SIG-M5 treated with dmso at 0.1 percent for 504 hours (cell line): ENCODE data around the gene DLGAP4.

ENCODE experiments used
- DNase-seq: peaks from one replicate; lab custom pipeline; 2025; ENCODE audit not compliant: unreplicated experiment; lab: John Stamatoyannopoulos, UW

DLGAP4 gene

DNA sequence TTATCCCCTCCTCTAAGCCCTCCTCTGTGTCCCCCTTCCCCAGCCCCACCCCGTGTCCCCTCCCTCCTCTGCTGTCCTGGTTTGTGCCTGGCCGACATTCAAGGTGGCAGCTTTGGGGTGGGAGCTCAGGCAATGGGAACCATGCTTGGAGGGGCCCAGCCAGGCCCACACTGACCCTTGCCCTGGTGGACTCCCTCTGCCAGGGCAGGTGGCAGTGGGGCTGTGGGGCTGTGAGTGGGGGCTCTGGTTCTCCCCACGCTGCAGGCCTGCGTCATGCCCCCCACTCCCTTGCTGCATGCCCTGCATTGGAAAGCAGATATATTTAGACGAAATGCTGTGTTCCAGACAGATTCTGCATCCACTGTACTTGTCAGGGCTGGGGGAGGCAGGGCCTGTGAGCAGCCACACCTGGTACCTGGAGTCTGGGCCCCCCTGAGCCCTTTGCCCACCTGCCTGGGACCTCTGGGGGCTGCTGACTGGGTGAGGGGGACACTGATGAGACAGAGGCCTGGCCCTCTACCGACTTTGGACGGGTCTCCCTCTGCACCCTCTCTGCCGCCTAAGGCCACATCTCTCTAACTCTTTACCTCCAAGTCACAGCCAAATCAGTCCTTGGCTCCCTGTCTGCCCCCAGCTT, 14.2 kb downstream of the DLGAP4 start:
- DNase-seq, result no peak

- no peak for DNase-seq
These were observed 15.0 kb downstream of the DLGAP4 start for GRCh38 chr20:36320898-36321695.

- no peak for DNase-seq
These were observed 16.0 kb downstream of the DLGAP4 start for GRCh38 chr20:36322131-36322530.

DNA sequence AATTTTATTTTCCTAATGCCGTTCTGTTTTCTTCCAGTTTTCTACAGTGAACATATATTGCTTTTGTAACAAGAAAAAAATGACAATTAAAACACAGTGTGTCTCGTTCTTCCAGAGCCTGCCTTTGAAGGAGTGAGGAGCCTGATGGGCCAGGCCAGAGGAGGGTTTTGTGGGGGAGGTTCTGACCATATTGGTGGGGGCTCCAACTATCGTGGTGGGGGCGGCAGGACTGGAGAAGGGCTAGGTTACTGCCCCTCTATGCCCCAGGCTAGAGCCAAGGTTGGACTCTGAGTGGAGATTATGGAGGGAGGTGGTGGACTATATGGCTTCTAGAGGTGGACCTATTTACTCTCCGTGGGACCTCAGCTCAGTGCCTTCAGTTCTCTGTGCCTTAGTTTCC, 24.0 kb downstream of the DLGAP4 start:
- no peak for DNase-seq

DNA sequence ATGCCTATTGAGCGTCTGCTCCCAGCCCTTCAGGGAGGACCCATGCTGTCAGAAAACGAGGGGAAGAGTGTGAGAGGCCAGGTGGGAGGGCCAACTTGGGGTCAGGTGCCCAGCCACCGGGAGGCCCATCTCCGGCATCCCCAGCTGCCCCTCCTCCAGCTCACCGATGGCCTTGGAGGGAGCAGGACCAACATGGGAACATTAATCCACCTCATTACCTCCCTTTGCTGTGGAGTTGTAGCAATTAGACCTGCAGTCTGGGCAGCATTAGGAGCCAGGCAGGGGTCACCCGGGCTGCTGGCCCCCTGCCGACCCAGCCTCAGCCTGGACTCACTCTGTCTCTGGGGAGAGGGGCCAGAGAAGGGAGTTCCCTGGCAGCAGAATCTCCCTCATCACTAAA, 25.1 kb downstream of the DLGAP4 start:
- no peak for DNase-seq

- DNase-seq, result no peak
These were observed 27.7 kb downstream of the DLGAP4 start for GRCh38 chr20:36333841-36334240.

DNA sequence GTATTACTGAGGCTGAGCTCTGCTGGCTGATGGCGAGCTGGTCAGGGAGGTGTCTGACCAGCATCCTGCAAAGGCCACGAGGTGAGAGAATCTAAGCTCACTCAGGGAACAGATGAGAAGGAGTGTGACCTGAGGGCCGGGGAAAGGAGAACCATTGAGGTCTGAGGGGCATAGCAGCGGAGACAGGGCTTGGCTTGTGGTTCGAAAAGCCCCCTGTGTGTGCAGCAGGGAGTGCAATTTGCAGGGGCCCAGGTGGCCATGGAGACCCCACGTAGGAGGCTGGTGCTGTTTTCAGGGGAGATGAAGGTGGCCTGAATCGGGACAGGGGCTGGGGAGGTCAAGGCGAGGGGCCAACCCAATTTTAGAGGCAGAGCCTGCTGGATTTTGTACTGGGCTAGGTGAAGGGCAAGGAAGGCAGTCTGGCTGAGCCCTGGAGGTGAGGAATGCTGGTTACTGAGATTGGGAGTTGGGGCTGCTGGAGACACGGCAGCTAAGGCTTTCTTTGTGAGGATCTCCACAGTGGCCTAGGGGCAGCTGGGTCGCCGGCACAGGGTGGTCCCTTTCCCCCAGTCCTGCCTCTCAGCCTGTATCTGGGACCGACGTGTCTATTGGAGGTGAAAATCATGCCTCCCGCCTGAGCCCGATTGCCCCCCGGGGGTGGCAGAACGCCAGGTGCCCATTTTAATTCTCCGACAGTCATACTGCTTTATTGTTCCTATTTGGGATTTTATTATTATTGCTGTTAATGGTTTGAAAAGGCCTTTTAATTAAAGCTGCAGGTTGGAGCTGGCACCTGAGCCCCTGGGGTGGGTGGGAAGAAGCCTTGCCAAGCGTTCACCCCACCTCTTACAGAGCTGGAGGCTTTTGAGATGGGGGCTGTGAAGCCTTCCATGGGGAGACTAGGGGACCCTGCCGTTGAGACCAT, 28.4 kb downstream of the DLGAP4 start:
- no peak for DNase-seq

GRCh38 chr20:36335206-36335870, 29.2 kb downstream of the DLGAP4 start:
- DNase-seq, result no peak

GRCh38 chr20:36336204-36336603, 30.1 kb downstream of the DLGAP4 start:
- no peak for DNase-seq

DNA sequence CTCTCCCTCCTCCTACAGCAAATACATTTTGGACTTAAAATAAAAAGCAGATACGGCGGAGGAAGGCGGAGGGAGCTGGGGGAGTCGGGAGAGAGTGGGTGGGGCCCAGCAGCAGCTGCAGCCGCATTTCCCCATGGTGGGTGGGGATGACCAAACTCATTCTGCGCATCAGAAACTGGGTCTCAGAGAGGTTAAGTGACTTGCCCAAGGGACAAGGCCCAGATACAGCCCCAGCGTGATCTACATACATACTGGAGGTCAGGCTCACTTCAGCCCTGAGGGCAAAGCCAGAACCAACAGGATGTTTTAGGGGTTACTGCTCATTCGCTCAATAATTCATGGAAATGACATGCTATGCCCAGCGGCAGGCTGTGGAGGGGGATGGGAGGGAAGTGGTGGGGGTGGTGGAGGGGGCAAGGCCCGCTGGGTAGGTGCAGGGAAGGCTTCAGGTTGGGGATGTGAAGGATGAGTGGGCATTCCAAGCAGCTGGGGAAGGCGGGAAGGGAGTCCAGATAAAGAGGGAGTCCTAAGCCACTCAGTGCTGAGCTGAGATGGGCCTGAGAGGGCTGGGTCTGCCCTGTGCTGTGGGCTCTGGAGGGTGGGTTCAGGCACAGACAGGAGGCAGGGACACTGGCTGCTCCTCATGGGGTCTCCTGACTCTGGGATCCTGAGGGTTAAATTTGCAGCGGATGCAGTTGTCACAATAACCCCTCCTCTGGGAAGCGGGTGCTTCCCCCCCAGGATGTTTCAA, 31.0 kb downstream of the DLGAP4 start:
- no peak for DNase-seq

DNA sequence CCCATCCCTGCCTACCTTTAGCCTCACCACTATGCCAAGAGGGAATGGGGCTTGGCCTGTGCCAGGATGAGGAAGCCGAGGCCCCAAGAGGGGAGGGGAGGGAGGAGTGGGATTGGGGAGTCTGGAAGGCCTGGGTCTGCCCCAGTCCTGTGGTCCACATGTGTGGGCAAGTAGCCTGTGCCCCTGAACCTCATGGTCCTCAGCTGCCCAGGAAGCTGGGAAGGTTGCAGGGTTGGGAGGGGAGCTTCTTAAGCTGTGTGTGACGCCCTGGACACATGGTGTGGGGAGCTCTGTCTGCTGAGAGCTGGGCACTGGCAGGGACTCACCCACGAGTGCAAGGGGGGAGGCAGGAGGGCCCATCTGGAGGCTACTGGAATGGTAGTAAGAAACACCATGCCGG, 31.7 kb downstream of the DLGAP4 start:
- DNase-seq, result no peak

GRCh38 chr20:36339646-36340592, 33.8 kb downstream of the DLGAP4 start:
- no peak for DNase-seq

DNA sequence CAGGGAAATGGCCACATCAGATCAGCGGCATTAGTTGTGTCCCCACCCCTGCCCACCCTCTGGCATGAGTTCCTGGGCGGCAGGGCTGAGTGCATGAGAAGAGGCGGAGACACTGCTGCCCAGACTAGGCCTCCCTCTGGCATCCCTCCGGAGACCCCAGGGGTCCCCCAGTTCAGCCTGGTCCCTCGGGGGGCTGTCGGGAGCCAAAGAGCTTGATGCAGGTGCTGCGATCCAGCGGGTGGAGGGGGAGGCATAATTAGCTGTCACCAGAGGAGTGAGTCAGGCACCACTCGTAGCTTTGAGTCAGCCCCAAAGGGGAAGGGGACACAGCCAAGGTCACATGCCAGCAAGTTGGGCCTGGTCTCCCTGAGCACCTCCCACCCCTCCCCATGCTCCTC, 34.5 kb downstream of the DLGAP4 start:
- DNase-seq, result no peak

DNA sequence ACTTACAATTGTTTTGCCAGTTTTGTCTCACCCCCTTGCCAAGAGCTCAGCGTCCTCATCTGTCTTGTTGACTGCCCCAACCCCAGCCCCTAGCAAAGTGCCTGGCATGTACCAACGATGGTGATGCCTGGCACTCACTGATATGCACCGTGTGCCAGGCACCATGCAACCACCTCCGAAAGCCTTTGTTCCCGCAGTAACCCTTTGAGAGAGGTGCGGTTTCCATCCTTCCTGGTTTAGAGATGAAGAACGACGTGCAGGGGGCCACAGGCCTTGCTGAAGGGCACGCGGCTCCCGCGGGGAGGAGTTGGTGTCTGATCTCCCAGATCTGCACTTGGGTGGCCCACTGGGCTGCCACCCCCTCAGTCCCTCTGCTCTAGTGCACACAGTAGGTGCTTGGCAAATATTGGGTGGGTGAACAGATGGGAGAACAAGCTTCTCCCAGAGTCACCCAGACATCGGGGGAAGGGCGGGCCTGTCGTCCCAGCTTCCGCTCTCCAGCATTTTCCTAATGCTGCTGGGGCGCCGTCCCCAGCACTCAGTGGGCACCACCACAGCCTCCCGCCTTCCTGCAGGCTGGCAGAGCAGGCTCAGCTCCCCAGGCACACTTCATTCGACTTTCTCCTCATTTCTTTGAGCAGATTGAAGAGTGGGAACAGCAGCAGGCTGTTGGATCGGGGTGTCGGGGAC, 35.3 kb downstream of the DLGAP4 start:
- DNase-seq, result no peak

DNA sequence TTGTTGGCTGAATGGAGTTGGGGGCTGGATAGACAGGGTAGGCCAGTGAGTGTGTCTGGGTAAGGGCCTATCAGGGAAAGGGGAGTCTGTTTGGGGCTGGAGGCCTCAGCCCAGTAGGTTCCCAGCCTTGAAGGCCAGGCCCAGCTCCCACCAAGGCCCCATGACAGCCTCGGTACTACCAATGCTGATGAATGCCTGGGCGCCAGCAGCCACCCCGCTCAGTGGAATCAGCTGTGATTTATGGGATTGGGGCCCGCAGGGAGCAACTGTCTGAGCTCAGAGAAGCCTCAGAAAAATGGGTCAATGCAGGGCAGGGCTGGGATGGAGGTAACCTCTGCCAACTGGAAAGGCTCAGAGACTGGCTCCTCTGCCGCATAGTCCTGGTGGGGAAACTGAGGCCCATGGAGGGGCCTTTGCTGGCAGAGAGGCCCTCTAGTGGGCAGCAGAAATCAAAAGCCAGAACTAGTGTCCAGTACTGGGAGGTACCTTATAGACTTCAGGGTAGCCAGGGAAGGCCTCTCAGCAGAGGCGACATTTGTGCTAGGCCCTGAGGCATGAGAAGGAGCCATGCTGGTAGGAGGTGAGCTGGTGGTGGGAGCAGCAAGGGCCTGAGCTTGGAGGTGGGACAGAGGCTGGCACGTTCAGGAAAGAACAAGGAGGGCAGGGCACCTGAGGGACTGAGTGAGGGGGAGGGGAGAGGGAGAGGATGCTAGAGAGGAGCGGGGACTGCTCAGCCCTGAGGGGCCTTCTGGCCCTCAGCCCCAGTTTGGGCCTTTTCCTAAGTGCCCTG, 36.4 kb downstream of the DLGAP4 start:
- no peak for DNase-seq

- no peak for DNase-seq
These were observed 37.5 kb downstream of the DLGAP4 start for GRCh38 chr20:36343641-36344040.

GRCh38 chr20:36344517-36345132, 38.5 kb downstream of the DLGAP4 start:
- peak; percentile 5 for DNase-seq
